ENCODE data around the gene TDRD5.
A peak's percentile ranks its signal among the peaks of the same experiment; 100 is the strongest.
"Not testable (repeated sequence)": the region's sequence is repeated elsewhere in the genome, so short reads cannot be mapped to it uniquely, and the experiment has no call there.

The TDRD5 gene

DNA sequence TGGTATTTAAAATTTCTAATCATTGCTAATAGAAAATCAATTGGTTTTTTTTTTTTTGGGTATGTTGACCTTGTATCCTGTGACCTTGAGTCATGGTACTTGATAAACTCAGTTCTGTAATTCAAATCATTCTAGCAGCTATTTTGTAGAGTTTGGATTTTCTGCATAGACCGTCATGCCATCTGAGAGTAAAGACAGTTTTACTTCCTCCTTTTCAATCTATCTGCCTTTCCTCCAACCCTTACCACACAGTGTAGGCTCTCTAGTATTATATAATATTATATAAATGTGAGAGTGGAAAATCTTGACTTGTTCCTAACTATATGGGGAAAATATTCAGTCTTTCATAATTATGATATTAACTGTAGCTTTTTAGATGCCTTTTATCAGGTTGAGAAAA, 7.0 kb downstream of the TDRD5 start:
- no peak for DNase-seq (ENCODE audit: low read depth in 2 of 2)

DNA sequence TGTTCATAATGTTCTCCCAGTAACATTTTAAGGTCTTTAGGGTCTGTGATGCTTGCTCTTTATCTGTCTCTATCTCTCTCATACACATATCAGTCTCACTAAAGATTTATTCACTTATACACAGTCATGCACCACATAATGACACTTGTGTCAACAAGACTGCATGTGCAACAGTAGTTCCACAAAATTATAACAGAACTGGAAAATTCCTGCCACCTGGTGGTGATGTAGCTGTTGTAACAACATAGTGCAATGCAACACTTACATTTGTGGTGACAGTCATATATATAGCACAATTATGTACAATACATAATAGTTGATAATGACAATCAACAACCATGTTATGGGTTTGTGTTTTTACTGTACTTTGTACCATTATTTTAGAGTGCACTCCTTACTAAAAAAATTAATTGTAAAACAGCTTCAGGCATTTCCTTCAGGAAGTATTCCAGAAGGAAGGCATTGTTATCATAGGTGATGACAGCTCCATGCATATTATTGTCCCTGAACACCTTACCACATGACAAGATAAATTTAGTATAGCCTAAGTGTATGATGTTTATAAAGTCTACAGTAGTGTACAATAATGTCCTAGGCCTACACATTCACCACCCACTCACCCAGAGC, 8.1 kb downstream of the TDRD5 start:
- no peak for DNase-seq (ENCODE audit: low read depth in 2 of 2)

DNA sequence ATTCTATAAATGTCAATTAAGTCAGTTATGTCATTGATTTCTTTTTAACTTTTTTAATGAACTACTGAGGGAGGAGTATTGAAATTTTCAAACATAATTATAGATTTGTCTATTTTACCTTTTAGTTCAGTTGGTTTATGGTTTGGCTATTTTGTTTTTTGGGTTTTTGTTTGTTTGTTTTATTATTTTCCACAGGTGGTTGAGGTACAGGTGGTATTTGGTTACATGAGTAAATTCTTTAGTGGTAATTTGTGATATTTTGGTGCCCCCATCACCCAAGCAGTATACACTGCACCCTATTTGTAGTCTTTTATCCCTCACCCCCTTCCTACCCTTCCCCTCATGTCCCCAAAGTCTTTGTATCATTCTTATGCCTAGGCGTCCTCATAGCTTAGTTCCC, 9.5 kb downstream of the TDRD5 start:
- DNase-seq (ENCODE audit: low read depth in 2 of 2), result no peak

DNA sequence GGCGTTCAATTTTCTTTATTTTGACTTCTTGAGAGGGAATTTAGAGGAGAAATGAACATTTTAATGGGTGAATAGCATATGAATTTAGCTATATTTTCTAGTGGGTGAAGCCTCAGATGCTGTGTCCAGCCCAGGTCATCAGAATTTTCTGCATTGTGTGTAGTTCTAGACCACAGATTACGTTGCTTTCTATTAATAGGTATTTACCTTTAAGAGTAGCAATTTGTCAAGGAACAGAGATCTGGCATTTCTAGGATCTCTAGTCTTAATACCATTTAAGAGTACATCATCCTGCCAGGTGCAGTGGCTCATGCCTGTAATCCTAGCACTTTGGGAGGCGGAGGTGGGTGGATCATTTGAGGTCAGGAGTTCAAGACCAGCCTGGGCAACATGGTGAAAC, 20.7 kb downstream of the TDRD5 start:
- no peak for DNase-seq (ENCODE audit: low read depth in 2 of 2)

DNA sequence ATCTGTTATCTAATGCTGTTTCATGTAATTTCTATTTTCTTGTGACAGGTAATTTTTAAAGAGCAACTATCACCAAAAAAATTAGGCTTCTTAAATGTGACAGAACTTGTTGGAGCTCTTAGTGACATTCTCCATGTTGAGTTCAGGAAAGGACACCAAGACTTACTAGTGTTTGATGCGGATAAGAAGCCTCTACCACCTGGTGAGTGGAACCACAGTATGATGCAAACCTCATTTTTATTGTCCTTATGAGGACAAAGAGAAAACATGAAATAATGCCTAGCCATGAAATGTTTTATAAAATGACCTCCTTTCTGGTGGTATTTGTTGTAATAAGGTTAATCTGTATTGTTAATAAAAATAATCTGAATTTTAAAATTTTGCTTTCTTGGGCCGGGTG, 39.1 kb downstream of the TDRD5 start:
- no peak for DNase-seq (ENCODE audit: low read depth in 2 of 2)

DNA sequence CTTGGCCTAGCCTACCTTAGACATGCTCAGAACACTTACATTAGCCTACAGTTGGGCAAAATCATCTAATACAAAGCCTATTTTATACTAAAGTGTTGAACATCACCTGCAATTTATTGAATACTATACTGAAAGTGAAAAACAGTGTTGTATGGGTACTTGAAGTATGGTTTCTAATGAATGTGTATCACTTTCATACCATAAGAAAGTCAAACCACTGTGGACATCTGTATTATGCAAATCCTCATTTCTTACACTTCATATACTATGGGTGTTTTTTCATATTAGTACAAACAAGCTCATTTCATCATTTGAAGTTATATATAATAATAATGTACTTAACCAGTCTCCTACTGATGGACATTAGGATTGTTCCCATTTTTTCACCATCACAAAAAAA, 41.2 kb downstream of the TDRD5 start:
- no peak for DNase-seq (ENCODE audit: low read depth in 2 of 2)

DNA sequence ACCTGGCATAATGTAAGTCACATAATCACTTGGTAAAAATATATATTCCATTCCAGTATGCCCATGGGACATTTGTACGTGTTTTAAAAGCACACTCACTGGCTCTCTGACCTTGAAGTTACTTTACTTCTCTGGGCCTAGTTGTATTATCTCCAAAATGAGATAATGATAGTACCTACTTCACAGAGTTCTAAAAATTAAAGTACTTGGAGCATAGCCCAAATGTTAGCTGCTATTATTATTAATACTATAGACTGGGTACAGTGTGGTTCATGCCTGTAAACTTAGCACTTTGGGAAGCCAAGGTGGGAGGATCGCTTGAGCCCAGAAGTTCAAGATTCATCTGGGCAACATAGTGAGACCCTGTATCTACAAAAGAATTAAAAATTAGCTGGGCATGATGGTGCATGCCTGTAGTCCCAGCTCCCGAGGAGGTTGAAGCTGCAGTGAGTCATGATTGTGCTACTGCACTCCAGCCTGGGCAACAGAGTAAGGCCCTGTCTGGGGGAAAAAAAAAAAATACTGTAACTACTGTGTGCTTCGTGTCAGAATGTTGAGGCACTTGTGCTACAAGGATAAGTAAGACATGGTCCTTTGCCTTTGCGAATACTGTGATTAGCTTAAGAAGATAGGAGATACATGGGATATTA, 45.7 kb downstream of the TDRD5 start:
- no peak for DNase-seq (ENCODE audit: low read depth in 2 of 2)

DNA sequence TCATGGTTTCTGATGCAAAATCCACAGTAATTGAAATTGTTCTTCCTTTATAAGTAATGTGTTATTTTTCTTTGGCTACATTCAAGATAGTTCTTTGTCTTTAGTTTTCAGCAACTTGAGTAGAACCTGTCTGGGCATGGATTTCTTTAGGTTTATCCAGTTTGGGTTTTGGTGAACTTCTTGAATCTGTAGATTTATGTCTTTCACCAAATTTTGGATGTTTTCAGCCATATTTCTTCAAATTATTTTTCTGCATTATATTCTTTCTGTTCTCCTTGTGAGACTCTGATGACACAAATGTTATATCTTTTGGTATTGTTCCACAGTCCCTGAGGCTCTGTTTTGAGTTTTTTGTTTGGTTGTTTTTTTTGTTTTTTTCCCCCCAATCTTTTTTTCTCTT, 69.4 kb downstream of the TDRD5 start:
- no peak for DNase-seq (ENCODE audit: low read depth in 2 of 2)

DNA sequence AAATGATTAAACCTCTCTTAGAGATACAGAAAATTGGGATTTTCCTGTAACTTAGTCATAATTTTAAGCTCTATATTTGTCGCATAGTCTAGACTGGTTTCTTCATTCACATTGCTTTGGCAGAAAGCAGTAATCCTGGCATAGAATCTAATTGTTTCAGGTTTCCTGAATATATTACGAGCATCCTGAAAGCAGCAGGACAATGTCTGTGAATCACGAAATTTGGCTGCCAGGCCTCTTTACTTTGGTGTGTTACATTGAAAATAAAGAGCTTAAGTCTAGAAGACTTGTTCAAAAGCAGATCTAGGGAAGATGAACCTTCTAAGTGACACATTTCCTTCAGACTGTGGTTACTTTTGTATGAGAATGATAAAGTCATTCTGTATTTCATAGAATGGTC, 72.2 kb downstream of the TDRD5 start:
- DNase-seq (ENCODE audit: low read depth in 2 of 2), result no peak

DNA sequence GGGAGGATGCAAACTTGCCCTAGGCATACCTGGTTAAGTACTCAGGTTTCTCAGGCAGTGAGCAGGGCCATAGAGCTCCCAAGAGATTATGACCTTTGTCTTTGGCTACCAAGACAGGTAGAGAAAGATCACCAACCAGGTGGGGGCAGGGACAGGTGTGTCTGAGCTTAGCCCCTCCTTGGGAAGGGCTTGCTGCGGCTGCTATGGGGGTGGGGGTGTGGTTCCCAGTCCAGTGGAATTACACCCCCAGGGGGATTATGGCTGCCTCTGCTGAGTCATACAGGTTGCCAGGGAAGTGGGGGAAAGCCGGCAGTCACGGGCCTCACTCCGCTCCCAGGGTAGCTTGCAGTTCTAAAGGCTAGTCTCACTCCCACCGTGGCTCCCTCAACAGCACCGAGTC, 86.2 kb downstream of the TDRD5 start:
- no peak for DNase-seq (ENCODE audit: low read depth in 2 of 2)

DNA sequence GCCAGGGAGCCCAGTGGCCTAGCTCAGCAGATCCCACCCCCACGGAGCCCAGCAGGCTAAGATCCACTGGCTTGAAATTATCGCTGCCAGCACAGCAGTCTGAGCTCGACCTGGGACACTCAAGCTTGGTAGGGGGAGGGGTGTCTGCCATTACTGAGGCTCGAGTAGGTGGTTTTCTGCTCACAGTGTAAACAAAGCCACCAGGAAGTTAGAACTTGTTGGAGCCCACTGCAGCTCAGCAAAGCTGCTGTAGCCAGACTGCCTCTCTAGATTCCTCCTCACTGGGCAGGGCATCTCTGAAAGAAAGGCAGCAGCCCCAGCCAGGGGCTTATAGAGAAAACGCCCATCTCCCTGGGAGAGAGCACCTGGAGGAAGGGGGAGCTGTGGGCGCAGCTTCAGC, 102.9 kb downstream of the TDRD5 start:
- DNase-seq (ENCODE audit: low read depth in 2 of 2), result not testable (repeated sequence)

DNA sequence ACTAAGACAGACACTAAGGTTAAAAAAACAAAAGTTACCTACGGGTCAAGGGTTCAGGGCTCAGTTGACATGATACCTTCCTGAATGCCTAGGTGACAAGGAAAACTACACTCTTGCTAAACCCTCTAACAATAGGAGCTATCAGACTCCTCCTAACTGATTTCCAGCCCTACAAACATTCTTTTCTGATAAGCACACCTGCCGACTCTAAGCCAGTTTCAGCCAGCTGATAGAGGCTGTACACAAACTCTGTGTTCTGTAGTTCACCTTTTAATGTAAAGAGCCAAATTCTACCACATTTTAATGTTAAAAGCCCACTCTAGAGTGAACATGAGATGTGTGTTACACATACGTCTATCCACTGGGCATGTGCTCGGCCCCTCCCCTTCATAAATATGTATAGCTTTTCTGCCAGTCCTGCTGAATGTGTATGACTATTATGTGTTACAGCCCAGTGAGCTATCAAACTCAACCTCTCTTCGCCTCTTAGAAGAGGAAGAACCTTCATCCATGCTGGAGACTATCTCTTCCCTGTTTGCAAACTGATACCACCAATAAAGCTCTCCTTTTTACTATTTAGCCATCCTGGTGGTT, 111.4 kb downstream of the TDRD5 start:
- no peak for DNase-seq (ENCODE audit: low read depth in 2 of 2)

DNA sequence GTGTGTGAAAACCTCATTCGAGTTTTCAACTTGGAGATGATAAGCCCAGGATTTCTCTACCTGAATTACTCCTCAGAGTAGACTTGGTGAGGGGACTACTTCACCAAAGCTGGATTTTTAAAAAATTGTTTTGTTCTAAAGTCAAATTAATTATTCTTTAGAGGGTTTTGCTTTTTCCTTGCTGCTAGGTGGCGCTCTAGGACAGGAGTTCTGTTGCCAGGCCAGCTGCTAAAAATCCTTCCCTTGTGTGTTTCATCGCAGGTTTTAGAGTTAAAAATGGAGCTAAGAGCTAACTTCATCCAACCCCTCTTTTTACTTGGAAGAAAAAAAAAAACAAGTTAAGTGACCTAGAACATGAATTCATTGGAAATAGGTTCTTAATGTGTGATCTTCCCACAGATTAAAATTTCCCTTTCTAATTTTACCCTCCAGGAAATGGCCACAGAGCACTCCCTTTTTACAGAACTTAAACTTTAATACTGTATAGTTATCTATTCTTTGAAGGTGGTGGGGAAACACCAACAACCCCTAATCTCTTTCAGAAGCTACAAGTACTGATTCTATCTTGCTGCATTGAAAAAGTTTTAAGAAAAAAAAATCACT, 114.8 kb downstream of the TDRD5 start:
- peak in 1 of 2 donors; percentile 18 for DNase-seq (ENCODE audit: low read depth in 2 of 2)

DNA sequence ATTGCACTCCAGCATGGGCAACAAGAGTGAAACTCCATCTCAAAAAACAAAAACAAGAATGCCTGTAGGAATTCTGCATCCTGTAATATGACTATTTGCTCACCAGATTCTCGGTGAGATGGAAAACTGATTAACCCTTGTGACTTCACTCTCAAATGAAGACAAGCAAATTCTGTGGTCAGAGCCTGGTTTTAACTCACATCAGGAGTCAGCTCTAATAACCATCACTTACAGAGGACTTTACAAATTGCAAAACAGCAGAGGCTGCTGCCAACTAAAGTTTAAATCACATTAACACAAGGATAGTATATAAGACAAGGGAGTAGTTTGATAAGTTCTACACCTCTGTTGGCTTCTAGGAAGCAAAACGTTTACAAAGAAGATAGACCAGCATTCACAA, 115.8 kb downstream of the TDRD5 start:
- DNase-seq (ENCODE audit: low read depth in 2 of 2), result no peak

DNA sequence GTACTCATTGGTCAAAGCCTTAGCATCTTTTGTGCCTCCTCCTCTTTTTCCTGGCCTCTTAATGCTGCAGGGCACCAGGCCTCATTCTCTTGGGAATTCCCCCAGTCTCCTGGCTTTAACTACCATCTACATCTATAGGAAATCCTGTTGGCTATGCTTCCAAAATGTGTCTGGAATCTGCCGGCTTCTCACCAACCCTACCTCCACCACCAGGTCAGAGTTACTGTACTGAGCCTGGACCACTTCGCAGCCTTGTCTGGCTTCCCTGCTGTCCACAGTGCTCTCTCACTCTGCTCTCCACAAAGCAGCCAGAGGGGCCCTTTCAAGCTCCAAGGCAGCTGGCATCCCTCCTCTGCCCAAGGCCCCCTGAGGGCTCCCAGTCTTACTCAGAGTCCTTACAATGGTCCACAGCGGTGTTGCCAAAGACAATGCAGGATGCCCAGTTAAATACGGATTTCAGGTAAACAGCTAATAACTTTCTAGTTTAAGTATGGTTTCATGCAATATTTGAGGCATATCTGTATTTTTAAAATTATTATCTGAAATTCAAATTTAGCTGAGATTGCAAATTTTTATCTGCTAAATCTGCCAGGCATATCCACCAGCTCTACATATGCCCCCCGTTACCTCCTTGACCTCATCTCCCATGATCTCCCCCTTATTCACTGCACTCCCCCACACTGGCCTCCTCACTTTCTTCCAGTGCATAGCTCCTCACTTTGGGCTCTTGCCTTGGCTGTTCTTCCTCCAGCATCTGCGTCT, 117.0 kb downstream of the TDRD5 start:
- no peak for DNase-seq (ENCODE audit: low read depth in 2 of 2)

DNA sequence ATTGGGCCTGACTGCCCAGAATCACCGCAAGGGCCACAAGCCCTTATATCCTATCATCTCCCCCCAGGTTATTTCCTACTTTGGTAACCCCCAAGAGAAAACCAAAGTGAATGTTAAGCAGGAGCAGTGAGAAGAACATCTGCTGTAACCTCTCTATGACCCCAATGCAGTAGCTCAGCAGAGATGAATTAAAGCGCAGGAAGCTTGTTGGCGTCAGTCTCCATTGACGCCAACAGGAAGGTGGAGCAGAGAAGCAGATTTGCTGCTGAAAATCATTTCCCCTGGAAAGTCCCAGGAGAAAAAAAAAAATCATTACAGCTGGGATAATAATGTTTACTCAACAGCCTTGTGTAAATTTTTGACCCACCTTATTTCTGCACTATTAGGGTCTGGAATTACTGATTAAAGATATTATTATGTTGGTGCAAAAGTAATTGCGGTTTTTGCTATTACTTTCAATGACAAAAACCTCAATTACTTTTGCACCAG, 118.3 kb downstream of the TDRD5 start:
- peak in 1 of 2 donors; percentile 0 for DNase-seq (ENCODE audit: low read depth in 2 of 2)

DNA sequence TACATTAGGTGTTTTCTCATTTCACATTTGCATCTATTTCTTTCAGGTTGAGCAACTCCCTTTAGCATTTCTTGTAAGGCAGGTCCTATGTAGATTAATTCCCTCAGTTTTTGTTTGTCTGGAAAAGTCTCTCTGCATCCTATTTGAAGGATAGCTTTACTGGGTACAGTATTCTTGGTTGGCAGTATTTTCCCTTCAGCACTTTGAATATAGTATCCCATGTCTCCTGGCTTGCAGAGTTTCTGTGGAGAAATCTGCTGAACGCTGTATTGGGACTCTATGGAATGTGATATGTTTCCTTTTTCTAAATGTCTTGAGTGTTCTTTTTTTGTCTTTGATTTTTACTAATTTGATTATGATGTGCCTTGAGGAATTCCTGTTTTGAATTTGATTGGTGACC, 122.5 kb downstream of the TDRD5 start:
- DNase-seq (ENCODE audit: low read depth in 2 of 2), result no peak

DNA sequence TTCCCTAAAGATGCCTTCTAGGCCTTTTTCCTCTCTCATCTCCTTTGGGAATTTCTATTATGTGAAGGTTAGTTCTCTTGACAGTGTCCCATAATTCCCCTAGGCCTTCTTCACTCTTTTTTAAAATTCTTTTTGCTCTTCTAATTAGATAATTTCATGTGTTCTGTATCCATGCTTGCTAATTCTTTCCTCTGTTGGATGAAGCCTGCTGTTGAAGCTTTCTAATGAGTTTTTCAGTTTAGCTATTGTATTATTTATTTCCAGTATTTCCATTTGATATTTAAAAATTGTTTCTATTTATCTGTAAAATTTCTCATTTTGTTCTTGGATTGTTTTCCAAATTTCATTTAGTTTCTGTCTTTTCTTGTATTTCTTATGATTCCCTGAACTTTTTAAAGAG, 123.0 kb downstream of the TDRD5 start:
- no peak for DNase-seq (ENCODE audit: low read depth in 2 of 2)

DNA sequence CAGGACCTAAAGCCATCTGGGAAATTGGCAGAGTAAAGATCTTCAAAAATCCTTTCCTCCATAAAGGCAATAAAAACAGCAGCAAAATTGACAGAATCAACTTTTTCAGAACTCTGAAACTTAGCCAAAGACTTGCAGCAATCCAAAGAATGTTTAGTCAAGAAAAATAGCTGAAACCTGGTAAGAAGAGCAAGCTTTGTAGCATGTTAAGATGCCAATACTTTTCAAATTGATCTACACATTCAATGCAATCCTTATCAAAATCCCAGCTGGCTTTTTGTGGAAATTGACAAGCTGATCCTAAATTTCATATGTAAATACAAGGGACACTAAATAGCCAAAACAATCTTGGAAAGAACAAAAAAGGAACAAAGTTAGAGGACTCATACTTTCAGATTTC, 127.6 kb downstream of the TDRD5 start:
- DNase-seq (ENCODE audit: low read depth in 2 of 2), result no peak

DNA sequence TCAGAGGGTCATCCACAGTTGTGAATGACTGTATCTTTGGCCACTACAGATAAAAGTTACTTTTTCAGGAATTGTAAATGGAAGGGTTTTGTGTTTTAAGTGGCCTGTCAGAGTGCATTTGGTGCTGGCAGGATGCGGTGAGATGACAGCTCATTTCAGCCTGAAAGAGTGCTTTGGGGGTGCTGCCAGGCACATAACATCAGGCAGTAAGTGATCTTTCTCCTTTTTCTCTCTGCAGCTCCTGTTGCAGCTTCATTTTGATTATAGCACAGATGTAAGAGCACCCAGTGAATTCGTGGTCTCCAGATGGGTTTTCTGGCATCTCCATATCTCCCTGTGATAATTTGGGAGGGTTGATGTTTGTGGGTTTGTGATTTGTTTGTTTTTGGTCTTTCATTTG, 136.6 kb downstream of the TDRD5 start:
- no peak for DNase-seq (ENCODE audit: low read depth in 2 of 2)

DNA sequence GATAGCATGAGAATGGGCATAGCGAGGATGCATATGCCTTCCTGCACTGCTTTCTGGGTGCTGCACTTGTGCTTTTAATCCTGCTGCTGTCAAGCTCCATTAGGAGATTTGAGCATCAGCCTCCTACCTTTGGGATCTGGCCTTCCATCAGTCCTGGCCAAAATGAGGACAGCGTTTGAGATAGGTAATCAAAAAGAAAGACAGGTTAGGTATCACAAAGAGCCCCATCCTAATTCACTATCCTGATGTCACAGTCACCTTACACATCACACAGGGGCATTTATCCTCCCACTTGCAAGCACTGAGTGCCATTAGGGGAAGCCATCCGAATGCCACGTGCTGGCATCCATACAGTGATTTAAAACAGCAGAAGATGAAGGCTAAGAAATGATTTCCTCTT, 138.2 kb downstream of the TDRD5 start:
- no peak for DNase-seq (ENCODE audit: low read depth in 2 of 2)

DNA sequence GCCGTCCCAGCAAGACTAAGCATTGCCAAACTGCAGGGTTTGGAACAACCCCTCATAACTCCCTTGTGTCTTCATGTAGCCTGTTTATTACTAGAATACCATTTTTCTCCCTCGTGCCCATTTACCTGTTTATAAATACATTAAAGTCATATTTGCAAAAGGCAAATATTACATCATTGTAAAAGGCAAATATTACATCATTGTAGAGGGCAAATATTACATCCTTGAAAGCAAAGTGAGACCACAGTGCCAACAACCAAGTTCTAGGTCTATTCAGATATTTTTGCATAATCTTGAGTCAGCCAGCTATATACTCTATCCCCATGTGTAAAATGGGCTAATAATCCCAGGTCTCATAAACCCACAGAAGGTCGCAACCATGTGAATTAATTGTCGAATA, 140.0 kb downstream of the TDRD5 start:
- DNase-seq (ENCODE audit: low read depth in 2 of 2), result no peak

Data from stimulated activated CD8-positive, alpha-beta memory T cell treated with anti-CD3 and anti-CD28 coated beads, Interleukin-2, amount 100 ng/mL, for 1 hour (primary cell).